H9 (cell line): ENCODE data around the gene PRKACB. TPM values are rescaled to one million over a fixed set of nuclear protein-coding genes. Genes with fewer than 3 reads are reported as not detected.

ENCODE experiments used
- DNase-seq: peaks from one replicate; pipeline ENCODE4 v3.0.0-alpha.2; 2017
- H2AFZ ChIP-seq: one replicate; pipeline ENCODE4 v1.6.1; 2013; ENCODE audit warnings: mild to moderate bottlenecking, low read length, control low read depth, moderate library complexity
- H2AK5ac ChIP-seq: 2 replicates; pipeline ENCODE4 v1.6.1; 2013; ENCODE audit warnings: low read length, control low read depth, mixed read lengths; ENCODE audit not compliant: insufficient read length
- H2BK120ac ChIP-seq: one replicate; pipeline ENCODE4 v1.6.1; 2013; ENCODE audit warnings: low read depth, mild to moderate bottlenecking, low read length, control low read depth, inconsistent platforms; ENCODE audit not compliant: poor library complexity, severe bottlenecking
- H2BK12ac ChIP-seq: 2 replicates; pipeline ENCODE4 v1.6.1; 2013; ENCODE audit warnings: low read length, control low read depth, mixed read lengths, low read depth; ENCODE audit not compliant: insufficient read length
- H2BK15ac ChIP-seq: 2 replicates; pipeline ENCODE4 v1.6.1; 2013; ENCODE audit warnings: low read depth, low read length, control low read depth
- H2BK20ac ChIP-seq: one replicate; pipeline ENCODE4 v1.6.1; 2013; ENCODE audit warnings: low read depth, mild to moderate bottlenecking, low read length, control low read depth, inconsistent platforms; ENCODE audit not compliant: poor library complexity, severe bottlenecking
- H2BK5ac ChIP-seq: 2 replicates; pipeline ENCODE4 v1.6.1; 2013; ENCODE audit warnings: low read length, control low read depth, mixed read lengths; ENCODE audit not compliant: insufficient read length
- H3K14ac ChIP-seq: 2 replicates; pipeline ENCODE4 v1.6.1; 2013; ENCODE audit warnings: low read length, control low read depth; ENCODE audit not compliant: insufficient read depth
- H3K18ac ChIP-seq: 2 replicates; pipeline ENCODE4 v1.6.1; 2013; ENCODE audit warnings: low read depth, mild to moderate bottlenecking, mixed read lengths, low read length, control low read depth; ENCODE audit not compliant: insufficient read length
- H3K23ac ChIP-seq: 2 replicates; pipeline ENCODE4 v1.6.1; 2013; ENCODE audit warnings: low read length, control low read depth, mixed read lengths, low read depth; ENCODE audit not compliant: insufficient read length
- H3K23me2 ChIP-seq: 2 replicates; pipeline ENCODE4 v1.6.1; 2013; ENCODE audit warnings: low read depth, mild to moderate bottlenecking, mixed read lengths, low read length, control low read depth; ENCODE audit not compliant: insufficient read length, poor library complexity, severe bottlenecking
- H3K27ac ChIP-seq: 2 replicates; pipeline ENCODE4 v1.5.1; 2013; ENCODE audit warnings: low read length, control low read depth, mixed read lengths, low read depth; ENCODE audit not compliant: insufficient read length
- H3K27me3 ChIP-seq: 2 replicates; pipeline ENCODE4 v1.6.1; 2013; ENCODE audit warnings: low read length, control low read depth, inconsistent platforms; ENCODE audit not compliant: insufficient read depth
- H3K4ac ChIP-seq: 2 replicates; pipeline ENCODE4 v1.6.1; 2013; ENCODE audit warnings: low read depth, mild to moderate bottlenecking, control low read depth, inconsistent platforms, low read length, moderate library complexity
- H3K4me1 ChIP-seq: 2 replicates; pipeline ENCODE4 v1.6.1; 2013; ENCODE audit warnings: low read length, control low read depth, inconsistent platforms; ENCODE audit not compliant: insufficient read depth
- H3K4me2 ChIP-seq: 2 replicates; pipeline ENCODE4 v1.6.1; 2013; ENCODE audit warnings: low read length, control low read depth, mixed read lengths; ENCODE audit not compliant: insufficient read length, insufficient read depth
- H3K56ac ChIP-seq: 2 replicates; pipeline ENCODE4 v1.6.1; 2013; ENCODE audit warnings: low read depth, mild to moderate bottlenecking, mixed read lengths, low read length, control low read depth; ENCODE audit not compliant: insufficient read length
- H3K79me1 ChIP-seq: 2 replicates; pipeline ENCODE4 v1.6.1; 2013; ENCODE audit warnings: low read depth, mild to moderate bottlenecking, moderate library complexity, low read length, control low read depth, inconsistent platforms; ENCODE audit not compliant: insufficient read depth, poor library complexity, severe bottlenecking
- H3K79me2 ChIP-seq: 2 replicates; pipeline ENCODE4 v1.6.1; 2013; ENCODE audit warnings: low read length, control low read depth, inconsistent platforms; ENCODE audit not compliant: insufficient read depth
- H3K9ac ChIP-seq: 2 replicates; pipeline ENCODE4 v1.6.1; 2013; ENCODE audit warnings: low read length, control low read depth, mixed read lengths; ENCODE audit not compliant: insufficient read length; ENCODE audit errors: extremely low read depth
- H3K9me3 ChIP-seq: one replicate; pipeline ENCODE4 v1.6.1; 2013; ENCODE audit warnings: low read depth, low read length, inconsistent platforms; ENCODE audit not compliant: control insufficient read depth
- H3T11ph ChIP-seq: one replicate; pipeline ENCODE4 v1.6.1; 2013; ENCODE audit warnings: mild to moderate bottlenecking, low read length, control low read depth, inconsistent platforms
- H4K20me1 ChIP-seq: one replicate; pipeline ENCODE4 v1.6.1; 2013; ENCODE audit not compliant: control insufficient read depth, insufficient read length, insufficient read depth
- H4K5ac ChIP-seq: 2 replicates; pipeline ENCODE4 v1.6.1; 2013; ENCODE audit warnings: low read depth, mild to moderate bottlenecking, mixed read lengths, low read length, control low read depth; ENCODE audit not compliant: insufficient read length
- H4K8ac ChIP-seq: replicated peaks from 2 replicates; pipeline ENCODE4 v1.6.1; 2013; ENCODE audit warnings: low read length, control low read depth, mixed read lengths, low read depth; ENCODE audit not compliant: insufficient read length
- H4K91ac ChIP-seq: 2 replicates; pipeline ENCODE4 v1.6.1; 2013; ENCODE audit warnings: low read depth, mild to moderate bottlenecking, moderate library complexity, mixed read lengths, low read length, control low read depth; ENCODE audit not compliant: insufficient read length
- H3K27ac Mint-ChIP-seq, 3 experiments: 2 replicates in 2 of 3; 3 replicates in 1 of 3; pipeline ENCODE4 v1.8.0; 2020 to 2021; ENCODE audit warnings: mixed read lengths in 3 of 3, mild to moderate bottlenecking in 1 of 3, moderate library complexity in 1 of 3
- H3K27me3 Mint-ChIP-seq: 2 replicates; pipeline ENCODE4 v1.8.0; 2021; ENCODE audit warnings: low read depth, mild to moderate bottlenecking, moderate library complexity, mixed read lengths
- H3K36me3 Mint-ChIP-seq, 3 experiments: 2 replicates in 2 of 3; 3 replicates in 1 of 3; pipeline ENCODE4 v1.8.0; 2020 to 2021; ENCODE audit warnings: low read depth in 3 of 3, mixed read lengths in 3 of 3; ENCODE audit not compliant: insufficient read depth in 1 of 3
- H3K4me1 Mint-ChIP-seq, 2 experiments: 2 replicates each; pipeline ENCODE4 v1.8.0; 2020; ENCODE audit warnings: mixed read lengths in 2 of 2
- H3K4me3 Mint-ChIP-seq, 2 experiments: 2 replicates in 1 of 2; 3 replicates in 1 of 2; pipeline ENCODE4 v1.8.0; 2020 to 2021; ENCODE audit warnings: mild to moderate bottlenecking in 2 of 2, mixed read lengths in 2 of 2, moderate library complexity in 1 of 2
- H3K9me3 Mint-ChIP-seq, 2 experiments: 2 replicates in 1 of 2; 3 replicates in 1 of 2; pipeline ENCODE4 v1.8.0; 2020; ENCODE audit warnings: mild to moderate bottlenecking in 2 of 2, mixed read lengths in 2 of 2, moderate library complexity in 1 of 2
- total RNA-seq: library from RNA; stranded (reverse); gene quantifications from 2 replicates; pipeline ENCODE4 v1.2.1, GENCODE V29; 2021
- TF ChIP-seq, protein P1 (sequence below): fragments of 200-600 bp; sonication (generic); conservative IDR thresholded peaks from 3 replicates; pipeline ENCODE4 v1.8.0; 2021; ENCODE audit warnings: antibody characterized with exemption, mild to moderate bottlenecking

Gene PRKACB
- total RNA-seq, 1 experiment from 2014 or later, result 20.7 TPM

DNA sequence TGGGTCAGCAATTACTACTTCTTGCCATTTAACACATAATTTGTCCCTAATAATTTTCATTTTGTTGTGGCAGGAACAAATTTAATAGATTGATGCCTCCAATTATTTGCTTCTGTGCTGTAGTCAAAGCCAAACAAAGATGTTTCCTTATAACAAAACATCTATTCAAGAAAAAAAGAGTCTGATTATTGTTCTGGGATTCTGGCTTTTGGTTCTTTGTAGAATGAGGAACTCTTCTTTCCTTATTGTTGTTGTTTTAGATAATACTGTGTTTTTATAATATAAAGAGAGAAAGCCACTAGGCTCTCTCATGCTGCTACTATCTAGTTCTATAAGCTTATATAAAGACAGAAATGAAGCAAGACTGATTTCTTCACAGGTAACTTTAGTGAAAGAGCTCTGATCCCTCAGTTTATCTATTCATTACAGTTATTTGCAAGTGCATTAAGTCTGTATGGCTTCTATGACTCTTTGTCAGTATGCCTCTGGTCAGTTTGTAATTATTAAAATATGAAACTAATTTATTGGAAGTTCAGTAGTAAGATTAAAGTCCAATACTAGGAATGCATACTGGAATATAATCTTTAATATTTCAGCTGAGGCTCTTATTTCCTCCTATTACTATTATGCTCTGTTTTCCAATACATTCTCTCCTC is 37.4 kb downstream of the PRKACB start:
- DNase-seq, result no peak
- no peak overlapping the region for H4K91ac ChIP-seq
- no peak overlapping the region for H2AFZ ChIP-seq
- no peaks in the 10 kb centered on the region for H3K79me1 ChIP-seq
- no peak overlapping the region for H3K23ac ChIP-seq
- H2BK12ac ChIP-seq, result no peak overlapping the region
- H3K27me3 Mint-ChIP-seq, result no peaks in the 10 kb centered on the region
- no peaks in the 10 kb centered on the region for H3K4me1 Mint-ChIP-seq
- H2BK15ac ChIP-seq, result no peak overlapping the region
- no peak overlapping the region for H2BK120ac ChIP-seq
- no peaks in the 10 kb centered on the region for H3K23me2 ChIP-seq
- no peak overlapping the region for H3K9ac ChIP-seq
- H3T11ph ChIP-seq, result no peak overlapping the region
- no peak overlapping the region for H3K4me2 ChIP-seq
- no peaks in the 10 kb centered on the region for H4K20me1 ChIP-seq
- H3K27ac ChIP-seq, result no peak overlapping the region
- no peak overlapping the region for H2BK5ac ChIP-seq
- H3K56ac ChIP-seq, result no peak overlapping the region
- H3K4me3 Mint-ChIP-seq, result no peak overlapping the region
- no peaks in the 10 kb centered on the region for H3K4me1 ChIP-seq
- no peak overlapping the region for H4K8ac ChIP-seq
- TF ChIP-seq, protein P1, sequence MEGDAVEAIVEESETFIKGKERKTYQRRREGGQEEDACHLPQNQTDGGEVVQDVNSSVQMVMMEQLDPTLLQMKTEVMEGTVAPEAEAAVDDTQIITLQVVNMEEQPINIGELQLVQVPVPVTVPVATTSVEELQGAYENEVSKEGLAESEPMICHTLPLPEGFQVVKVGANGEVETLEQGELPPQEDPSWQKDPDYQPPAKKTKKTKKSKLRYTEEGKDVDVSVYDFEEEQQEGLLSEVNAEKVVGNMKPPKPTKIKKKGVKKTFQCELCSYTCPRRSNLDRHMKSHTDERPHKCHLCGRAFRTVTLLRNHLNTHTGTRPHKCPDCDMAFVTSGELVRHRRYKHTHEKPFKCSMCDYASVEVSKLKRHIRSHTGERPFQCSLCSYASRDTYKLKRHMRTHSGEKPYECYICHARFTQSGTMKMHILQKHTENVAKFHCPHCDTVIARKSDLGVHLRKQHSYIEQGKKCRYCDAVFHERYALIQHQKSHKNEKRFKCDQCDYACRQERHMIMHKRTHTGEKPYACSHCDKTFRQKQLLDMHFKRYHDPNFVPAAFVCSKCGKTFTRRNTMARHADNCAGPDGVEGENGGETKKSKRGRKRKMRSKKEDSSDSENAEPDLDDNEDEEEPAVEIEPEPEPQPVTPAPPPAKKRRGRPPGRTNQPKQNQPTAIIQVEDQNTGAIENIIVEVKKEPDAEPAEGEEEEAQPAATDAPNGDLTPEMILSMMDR, result no peak
- no peaks in the 10 kb centered on the region for H3K27me3 ChIP-seq
- no peaks in the 10 kb centered on the region for H3K9me3 Mint-ChIP-seq
- H3K4ac ChIP-seq, result no peak overlapping the region
- no peak overlapping the region for H3K18ac ChIP-seq
- no peak overlapping the region for H3K14ac ChIP-seq
- no peak overlapping the region for H3K27ac Mint-ChIP-seq
- H3K36me3 Mint-ChIP-seq, result peaks cover 0 to 7% (median 5%) of the 10 kb centered on the region in 3 experiments; a peak in 3 of 7 replicates
- no peak overlapping the region for H2BK20ac ChIP-seq
- H3K79me2 ChIP-seq, result no peaks in the 10 kb centered on the region
- no peak overlapping the region for H4K5ac ChIP-seq
- no peaks in the 10 kb centered on the region for H3K9me3 ChIP-seq
- H2AK5ac ChIP-seq, result no peak overlapping the region
